HG03135 (cell line): Measurements from ENCODE around the gene BLVRB.
"Not testable (repeated sequence)": the region's sequence is repeated elsewhere in the genome, so short reads cannot be mapped to it uniquely, and the experiment has no call there.

Experiments used
- ATAC-seq: cut with Tn5 transposase; IDR thresholded peaks from one replicate; pipeline ENCODE4 v1.9.1; 2021; ENCODE audit warnings: mild to moderate bottlenecking, moderate library complexity; ENCODE audit not compliant: unreplicated experiment

Gene BLVRB

GRCh38 chr19:40452016-40452415 lies 13.5 kb downstream of the BLVRB start:
- ATAC-seq, result no peak

GRCh38 chr19:40450664-40451063 lies 14.9 kb downstream of the BLVRB start:
- no peak for ATAC-seq

- ATAC-seq, result no peak
These were observed 16.0 kb downstream of the BLVRB start for GRCh38 chr19:40449506-40449905.

- no peak for ATAC-seq
These were observed 19.2 kb downstream of the BLVRB start for GRCh38 chr19:40446263-40446784.

- ATAC-seq, result no peak
These were observed 19.7 kb downstream of the BLVRB start for GRCh38 chr19:40445780-40446262.

GRCh38 chr19:40444825-40445312 lies 20.7 kb downstream of the BLVRB start:
- no peak for ATAC-seq

- peak; percentile 53 for ATAC-seq
These were observed 21.3 kb downstream of the BLVRB start, which contains the start of gene SERTAD3 for GRCh38 chr19:40444000-40444824. Gene SERTAD3, minus strand, starts transcription at chr19:40444335. Its CDS starts 2,255 bp downstream, at chr19:40442080.

GRCh38 chr19:40443131-40443999 lies 22.2 kb downstream of the BLVRB start:
- ATAC-seq, result peak; percentile 74

- no peak for ATAC-seq
These were observed 23.0 kb downstream of the BLVRB start for GRCh38 chr19:40442328-40443130.

- no peak for ATAC-seq
These were observed 23.8 kb downstream of the BLVRB start for GRCh38 chr19:40441719-40442253.

- ATAC-seq, result no peak
These were observed 27.3 kb downstream of the BLVRB start for GRCh38 chr19:40438284-40438683.

GRCh38 chr19:40433391-40434216 lies 31.9 kb downstream of the BLVRB start:
- no peak for ATAC-seq

- ATAC-seq, result not testable (repeated sequence)
These were observed 32.8 kb downstream of the BLVRB start for GRCh38 chr19:40432760-40433159.

- no peak for ATAC-seq
These were observed 33.8 kb downstream of the BLVRB start for GRCh38 chr19:40431698-40432097.

GRCh38 chr19:40430242-40430641 lies 35.3 kb downstream of the BLVRB start:
- not testable (repeated sequence) for ATAC-seq

- not testable (repeated sequence) for ATAC-seq
These were observed 37.3 kb downstream of the BLVRB start for GRCh38 chr19:40428197-40428596.

GRCh38 chr19:40425450-40426287 lies 39.9 kb downstream of the BLVRB start, which contains the start of gene SERTAD1:
Gene SERTAD1, minus strand, starts transcription at chr19:40425992. Its CDS starts 2,446 bp downstream, at chr19:40423546.
- peak; percentile 82 for ATAC-seq
